PFSK-1 (cell line): ENCODE results near the gene SLCO2A1.

Experiments used
- FOXP2 ChIP-seq: optimal IDR thresholded peaks from 2 replicates; pipeline ENCODE3; 2011; ENCODE audit warnings: borderline replicate concordance, control low read depth, inconsistent platforms; ENCODE audit not compliant: insufficient read depth; ENCODE audit errors: extremely low read length, extremely low read depth
- POLR2AphosphoS5 ChIP-seq: IDR thresholded peaks from 2 replicates; pipeline ENCODE4 v1.6.1; 2012; ENCODE audit warnings: low read depth, mild to moderate bottlenecking, control low read depth, low read length, moderate library complexity
- SIN3A ChIP-seq: IDR thresholded peaks from 2 replicates; pipeline ENCODE4 v1.6.1; 2012; ENCODE audit warnings: mild to moderate bottlenecking, low read length, moderate library complexity, borderline replicate concordance; ENCODE audit not compliant: insufficient read depth
- TAF1 ChIP-seq: IDR thresholded peaks from 2 replicates; pipeline ENCODE4 v1.6.1; 2012; ENCODE audit warnings: low read length, control low read depth, borderline replicate concordance; ENCODE audit not compliant: insufficient read depth
- TF ChIP-seq, protein P1 (sequence below), 2 experiments: IDR thresholded peaks; 2 replicates each; pipeline versions ENCODE4 v1.6.1 to v1.8.0; 2011 to 2012; ENCODE audit warnings: low read depth in 2 of 2, low read length in 2 of 2, control low read depth in 1 of 2, inconsistent platforms in 1 of 2, mild to moderate bottlenecking in 1 of 2, moderate library complexity in 1 of 2; ENCODE audit not compliant: insufficient read depth in 1 of 2

SLCO2A1 gene

DNA sequence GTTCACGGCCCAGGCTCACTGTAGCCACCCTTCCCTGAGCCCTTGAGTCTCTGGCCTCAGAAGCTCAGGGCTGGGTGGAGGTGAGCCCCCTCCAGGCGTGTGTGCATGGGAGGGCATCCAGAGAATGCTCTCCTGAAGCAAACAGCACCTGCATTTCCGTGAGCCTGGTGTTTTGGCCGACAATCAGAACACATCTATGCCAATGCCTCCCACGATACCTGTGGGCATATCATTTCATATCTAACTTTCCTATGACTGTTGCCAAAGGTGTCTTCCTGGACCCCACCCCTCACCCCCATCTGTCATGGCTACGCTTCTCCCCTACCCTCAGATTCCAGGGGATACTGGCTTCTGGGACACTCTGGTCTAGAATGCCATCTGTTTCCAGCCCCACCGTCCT is 80.7 kb downstream of the SLCO2A1 start:
- TF ChIP-seq FOXP2, result no peak
- TF ChIP-seq, protein P1, sequence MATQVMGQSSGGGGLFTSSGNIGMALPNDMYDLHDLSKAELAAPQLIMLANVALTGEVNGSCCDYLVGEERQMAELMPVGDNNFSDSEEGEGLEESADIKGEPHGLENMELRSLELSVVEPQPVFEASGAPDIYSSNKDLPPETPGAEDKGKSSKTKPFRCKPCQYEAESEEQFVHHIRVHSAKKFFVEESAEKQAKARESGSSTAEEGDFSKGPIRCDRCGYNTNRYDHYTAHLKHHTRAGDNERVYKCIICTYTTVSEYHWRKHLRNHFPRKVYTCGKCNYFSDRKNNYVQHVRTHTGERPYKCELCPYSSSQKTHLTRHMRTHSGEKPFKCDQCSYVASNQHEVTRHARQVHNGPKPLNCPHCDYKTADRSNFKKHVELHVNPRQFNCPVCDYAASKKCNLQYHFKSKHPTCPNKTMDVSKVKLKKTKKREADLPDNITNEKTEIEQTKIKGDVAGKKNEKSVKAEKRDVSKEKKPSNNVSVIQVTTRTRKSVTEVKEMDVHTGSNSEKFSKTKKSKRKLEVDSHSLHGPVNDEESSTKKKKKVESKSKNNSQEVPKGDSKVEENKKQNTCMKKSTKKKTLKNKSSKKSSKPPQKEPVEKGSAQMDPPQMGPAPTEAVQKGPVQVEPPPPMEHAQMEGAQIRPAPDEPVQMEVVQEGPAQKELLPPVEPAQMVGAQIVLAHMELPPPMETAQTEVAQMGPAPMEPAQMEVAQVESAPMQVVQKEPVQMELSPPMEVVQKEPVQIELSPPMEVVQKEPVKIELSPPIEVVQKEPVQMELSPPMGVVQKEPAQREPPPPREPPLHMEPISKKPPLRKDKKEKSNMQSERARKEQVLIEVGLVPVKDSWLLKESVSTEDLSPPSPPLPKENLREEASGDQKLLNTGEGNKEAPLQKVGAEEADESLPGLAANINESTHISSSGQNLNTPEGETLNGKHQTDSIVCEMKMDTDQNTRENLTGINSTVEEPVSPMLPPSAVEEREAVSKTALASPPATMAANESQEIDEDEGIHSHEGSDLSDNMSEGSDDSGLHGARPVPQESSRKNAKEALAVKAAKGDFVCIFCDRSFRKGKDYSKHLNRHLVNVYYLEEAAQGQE (IDR thresholded peaks at IDR 0.05; ENCODE audit: insufficient read depth in 1 of 2, low read depth in 2 of 2, low read length in 2 of 2), result no peak
- TF ChIP-seq SIN3A, result no peak
- no peak for TF ChIP-seq POLR2AphosphoS5
- no peak for TF ChIP-seq TAF1

DNA sequence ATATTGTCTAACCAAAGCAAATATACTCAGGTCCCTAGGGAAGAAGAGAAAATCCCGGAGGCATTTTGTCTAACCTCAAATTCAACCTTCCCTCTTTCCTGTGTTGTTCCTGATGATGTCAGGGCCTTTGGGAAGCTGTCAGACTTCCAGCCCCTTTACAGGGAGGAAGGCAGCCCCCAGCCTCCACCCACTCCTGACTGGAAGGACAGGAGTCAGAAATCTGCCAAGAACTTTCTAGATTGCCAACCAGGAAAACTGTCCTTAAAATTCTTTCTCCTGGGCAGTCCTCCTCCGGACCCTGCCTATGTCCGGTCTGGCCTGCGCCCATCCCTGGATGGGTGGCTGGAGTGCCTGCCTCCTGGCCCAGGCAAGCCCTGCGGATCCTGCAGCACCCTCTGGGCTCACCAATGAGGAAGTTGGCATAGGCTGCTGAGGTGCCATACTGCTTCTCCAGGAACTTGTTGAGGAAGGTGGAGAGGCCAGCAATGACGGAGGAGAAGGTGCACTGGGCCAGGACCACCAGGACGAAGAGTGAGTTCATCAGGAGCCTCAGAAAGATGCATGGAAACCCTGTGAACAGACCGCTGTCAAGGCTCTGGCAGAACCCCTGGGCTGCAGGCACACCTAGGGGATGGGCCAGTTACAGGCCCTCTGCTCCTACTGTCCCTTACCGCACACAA is 81.5 kb downstream of the SLCO2A1 start:
- TF ChIP-seq FOXP2, result no peak
- TF ChIP-seq POLR2AphosphoS5, result no peak
- no peak for TF ChIP-seq TAF1
- TF ChIP-seq, protein P1 (IDR thresholded peaks at IDR 0.05; ENCODE audit: insufficient read depth in 1 of 2, low read depth in 2 of 2, low read length in 2 of 2), result no peak
- TF ChIP-seq SIN3A, result no peak

DNA sequence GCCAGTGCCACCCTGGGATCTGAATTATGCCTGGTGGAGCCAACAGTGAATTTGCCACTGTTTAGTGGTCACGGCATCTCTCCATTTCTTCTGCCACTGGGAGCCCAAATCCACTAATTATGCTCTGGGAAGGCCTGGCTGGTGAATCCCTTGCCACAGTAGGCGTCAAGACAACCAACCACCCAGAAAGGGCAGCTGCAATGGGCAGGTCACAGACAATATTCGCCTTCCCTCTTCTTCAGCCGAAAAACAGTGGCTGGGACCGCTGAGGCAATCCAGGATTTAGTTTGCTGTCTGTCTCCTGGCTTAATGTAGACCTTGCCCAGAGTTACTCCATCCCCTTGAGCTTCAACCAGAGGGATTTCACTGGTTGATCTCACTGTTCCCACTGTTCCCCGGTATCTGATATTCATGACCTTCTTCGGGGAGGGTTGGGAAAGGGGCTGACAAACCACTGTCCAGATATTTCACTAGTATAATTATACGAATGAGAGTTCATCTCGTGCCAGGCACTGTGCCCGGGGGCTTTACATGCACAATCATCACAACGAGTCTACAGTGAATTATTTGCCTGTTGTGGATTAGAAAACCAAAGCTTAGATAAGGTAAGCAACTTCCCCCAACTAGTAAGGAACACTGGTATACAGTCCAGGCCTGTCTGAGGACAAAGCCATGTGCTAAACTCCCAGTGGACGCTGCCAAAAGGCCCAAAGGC is 84.2 kb downstream of the SLCO2A1 start:
- no peak for TF ChIP-seq POLR2AphosphoS5

DNA sequence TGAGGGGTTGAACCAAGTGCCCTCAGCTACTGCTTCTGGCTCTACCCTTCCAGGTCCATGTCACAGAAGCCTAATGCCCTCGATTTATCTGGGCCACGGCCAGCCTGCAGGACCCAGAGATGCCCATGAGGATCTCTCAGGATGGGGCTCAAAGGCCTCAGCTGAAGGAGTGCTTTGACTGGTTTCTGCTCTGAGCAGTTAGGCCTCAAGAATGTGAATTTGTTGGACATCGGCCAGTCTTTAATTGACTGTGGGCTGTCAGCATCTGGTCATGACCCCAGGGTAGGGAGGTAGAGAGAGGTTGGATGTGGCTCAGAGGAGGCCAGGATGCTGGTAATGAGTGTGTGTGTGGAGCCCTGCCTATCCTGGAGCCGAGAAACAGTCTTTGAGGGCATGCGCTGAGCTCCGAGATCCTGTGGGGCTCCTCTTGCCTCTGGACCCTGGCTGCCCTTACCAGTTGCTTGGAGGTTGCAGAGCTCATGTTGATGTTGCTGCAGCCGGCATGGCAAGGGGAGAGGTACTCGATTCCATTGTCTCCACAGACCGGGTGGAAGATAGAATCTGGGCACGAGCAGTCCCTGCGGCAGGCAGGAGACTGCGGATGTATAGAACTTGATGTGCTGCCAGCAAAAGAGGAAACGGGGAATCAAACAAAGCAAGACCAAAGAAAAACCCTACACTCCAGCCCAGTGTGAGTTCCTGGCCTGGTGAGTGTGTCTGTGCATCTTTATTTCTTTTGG is 84.9 kb downstream of the SLCO2A1 start:
- TF ChIP-seq TAF1 (no peak), FOXP2 (no peak), SIN3A (no peak), POLR2AphosphoS5 (no peak)
- TF ChIP-seq, protein P1 (IDR thresholded peaks at IDR 0.05; ENCODE audit: insufficient read depth in 1 of 2, low read depth in 2 of 2, low read length in 2 of 2), result no peak

DNA sequence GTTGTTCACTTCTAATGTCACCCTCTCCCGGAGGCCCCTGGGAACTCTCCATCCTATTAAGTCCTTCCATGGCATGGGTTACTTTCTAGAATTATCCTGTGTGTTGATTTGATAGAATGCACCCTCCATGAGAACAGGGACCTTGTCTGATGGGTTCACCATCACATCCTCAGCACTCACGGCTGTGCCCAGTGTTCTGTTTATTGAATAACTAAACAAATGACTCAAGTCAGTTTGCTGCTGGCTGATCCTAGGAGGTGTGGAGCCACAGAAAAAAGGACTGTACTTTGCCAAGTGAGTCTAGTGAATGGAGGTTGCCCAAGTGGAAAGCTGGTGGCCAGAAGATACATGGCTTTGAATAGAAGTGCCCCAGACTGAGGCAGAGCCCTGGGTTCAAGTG is 85.5 kb downstream of the SLCO2A1 start:
- TF ChIP-seq POLR2AphosphoS5 (no peak), SIN3A (no peak), TAF1 (no peak), FOXP2 (no peak)
- TF ChIP-seq, protein P1 (IDR thresholded peaks at IDR 0.05; ENCODE audit: insufficient read depth in 1 of 2, low read depth in 2 of 2, low read length in 2 of 2), result no peak
